Endothelial cell (in vitro differentiated cells): ENCODE measurements around the gene LHFPL3. TPM values are rescaled to one million over a fixed set of nuclear protein-coding genes. Genes with fewer than 3 reads are reported as not detected.

ENCODE experiments used
- DNase-seq: peaks from one replicate; pipeline ENCODE4 v3.0.0; 2021; ENCODE audit warnings: low spot score
- H3K27ac Mint-ChIP-seq: one replicate; pipeline ENCODE4 v1.8.0; 2021; ENCODE audit warnings: mixed read lengths, inconsistent platforms; ENCODE audit not compliant: unreplicated experiment
- H3K27me3 Mint-ChIP-seq: one replicate; pipeline ENCODE4 v1.8.0; 2021; ENCODE audit warnings: mild to moderate bottlenecking, moderate library complexity, mixed read lengths, inconsistent platforms; ENCODE audit not compliant: unreplicated experiment
- H3K36me3 Mint-ChIP-seq: one replicate; pipeline ENCODE4 v1.8.0; 2021; ENCODE audit warnings: mild to moderate bottlenecking, low read depth, mixed read lengths, inconsistent platforms; ENCODE audit not compliant: unreplicated experiment
- H3K4me1 Mint-ChIP-seq: one replicate; pipeline ENCODE4 v1.8.0; 2021; ENCODE audit warnings: mild to moderate bottlenecking, mixed read lengths, inconsistent platforms; ENCODE audit not compliant: unreplicated experiment
- H3K4me3 Mint-ChIP-seq: one replicate; pipeline ENCODE4 v1.8.0; 2021; ENCODE audit warnings: mild to moderate bottlenecking, mixed read lengths, inconsistent platforms; ENCODE audit not compliant: unreplicated experiment
- H3K9me3 Mint-ChIP-seq: one replicate; pipeline ENCODE4 v1.8.0; 2021; ENCODE audit warnings: mixed read lengths, inconsistent platforms; ENCODE audit not compliant: unreplicated experiment
- CTCF ChIP-seq: fragments of 200-600 bp; sonication (generic); IDR thresholded peaks from one replicate; pipeline ENCODE4 v1.5.0; 2021; ENCODE audit warnings: antibody characterized with exemption; ENCODE audit not compliant: unreplicated experiment
- total RNA-seq: library from RNA; stranded (reverse); fragmentation: NEBNext Ultra II Directional; extraction: Animal tissue kit (Norgen Biotek cat#: 25700); gene quantifications from one replicate; pipeline ENCODE4 v1.2.1, GENCODE V29; 2021; ENCODE audit not compliant: unreplicated experiment

Gene LHFPL3
- total RNA-seq, 1 donor from 2014 or later = not detected

DNA sequence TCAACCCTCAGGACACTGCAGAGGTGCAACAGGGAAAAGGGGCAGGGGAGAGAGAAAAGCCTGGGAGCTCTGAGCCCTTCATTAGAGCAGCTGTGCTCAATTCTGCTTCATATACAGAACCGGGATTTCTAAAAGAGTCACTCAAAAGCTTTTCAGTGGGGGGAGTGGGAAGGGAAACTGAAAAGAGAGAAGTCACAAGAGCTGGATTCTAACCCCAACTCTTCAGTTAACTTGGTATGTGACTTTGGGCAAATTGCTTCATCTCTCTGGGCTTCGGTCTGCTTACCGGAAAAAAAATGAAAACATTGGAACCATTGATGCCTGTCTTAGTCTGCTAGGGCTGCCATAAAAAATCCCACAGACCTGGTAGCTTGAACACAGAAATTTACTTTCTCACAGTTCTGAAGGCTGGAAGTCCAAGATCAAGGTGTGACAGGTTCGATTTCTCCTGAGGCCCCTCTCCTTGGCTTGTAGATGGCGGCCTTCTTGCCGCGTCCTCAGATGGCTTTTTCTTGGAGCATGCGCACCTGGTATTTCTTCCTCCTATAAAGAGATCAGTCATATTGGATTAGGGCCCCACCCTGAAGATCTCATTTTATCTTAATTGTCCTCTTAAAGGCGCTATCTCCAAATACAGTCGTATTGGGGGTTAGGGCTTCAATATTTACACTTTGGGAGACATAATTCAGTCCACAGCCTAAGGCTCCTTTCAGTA, 567.3 kb downstream of the LHFPL3 start:
- Mint-ChIP-seq H3K36me3 (no peaks in the 10 kb centered on the region), H3K27me3 (no peaks in the 10 kb centered on the region), H3K9me3 (no peaks in the 10 kb centered on the region), H3K27ac (no peak overlapping the region), H3K4me1 (no peaks in the 10 kb centered on the region), H3K4me3 (no peak overlapping the region)
- no peak for TF ChIP-seq CTCF
- DNase-seq = no peak

GRCh38 chr7:104898434-104898833, 570.0 kb downstream of the LHFPL3 start:
- H3K4me1 Mint-ChIP-seq = no peaks in the 10 kb centered on the region
- no peaks in the 10 kb centered on the region for H3K27me3 Mint-ChIP-seq

DNA sequence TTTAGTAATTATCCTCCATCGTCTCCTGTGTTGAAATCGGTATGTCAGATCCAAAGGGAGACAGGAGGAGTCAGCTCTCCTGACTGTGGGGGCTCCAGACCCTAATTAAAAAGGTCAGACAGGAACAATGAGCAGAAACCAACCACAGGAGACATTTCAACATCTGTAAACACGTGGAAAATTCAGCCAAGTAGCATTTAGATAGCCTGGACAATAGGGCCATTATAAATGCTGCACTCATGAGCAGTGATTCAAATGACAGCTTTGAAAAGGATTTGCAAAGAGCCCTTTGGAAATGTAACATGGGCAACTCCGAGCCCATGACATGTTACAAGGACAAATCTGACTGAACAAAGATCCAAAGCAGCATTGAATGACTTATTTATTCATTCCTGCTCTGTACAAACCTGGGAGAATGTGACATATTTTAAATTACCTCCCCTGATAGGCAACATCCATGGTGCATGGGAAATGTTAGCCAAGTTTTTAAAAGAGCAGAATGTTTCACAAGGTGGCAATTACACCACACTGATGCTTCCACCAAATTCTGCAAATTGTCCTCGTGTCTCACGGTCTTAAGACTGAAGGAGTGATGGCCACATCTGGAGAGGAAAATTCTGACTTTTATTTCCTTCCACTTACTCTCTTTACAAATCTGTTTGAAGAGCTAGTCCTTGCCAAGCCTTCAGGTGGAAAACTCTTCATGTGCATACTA, 572.3 kb downstream of the LHFPL3 start:
- Mint-ChIP-seq H3K27ac (no peak overlapping the region), H3K27me3 (no peaks in the 10 kb centered on the region), H3K4me1 (no peaks in the 10 kb centered on the region), H3K9me3 (no peaks in the 10 kb centered on the region), H3K4me3 (no peak overlapping the region), H3K36me3 (no peaks in the 10 kb centered on the region)
- no peak for DNase-seq
- TF ChIP-seq CTCF = no peak

More at GRCh38 chr7:104898434-104898833, 570.0 kb downstream of the LHFPL3 start:
- Mint-ChIP-seq H3K9me3 (no peaks in the 10 kb centered on the region), H3K27ac (no peak overlapping the region), H3K4me3 (no peak overlapping the region), H3K36me3 (no peaks in the 10 kb centered on the region)
- no peak for DNase-seq
- no peak for TF ChIP-seq CTCF

DNA sequence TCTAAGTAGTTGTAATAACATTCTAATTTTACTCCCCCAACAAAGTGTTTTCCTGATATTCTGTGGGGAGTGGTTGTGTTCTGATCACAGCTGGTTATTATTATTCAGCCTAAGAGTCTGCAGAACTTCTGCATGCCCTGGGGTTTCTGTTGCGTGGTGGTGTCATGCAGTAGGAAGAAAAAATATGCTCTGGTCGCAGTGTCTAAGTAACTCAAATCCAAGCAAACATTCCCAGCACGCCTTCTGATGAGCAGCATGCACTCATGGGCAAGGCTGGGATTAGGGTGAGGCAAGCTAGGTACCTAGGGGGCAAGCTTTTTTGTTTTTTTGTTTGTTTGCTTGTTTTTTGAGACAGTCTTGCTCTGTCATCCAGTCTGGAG, 572.8 kb downstream of the LHFPL3 start:
- Mint-ChIP-seq H3K27ac (no peak overlapping the region), H3K4me1 (no peaks in the 10 kb centered on the region)
- TF ChIP-seq CTCF = no peak

GRCh38 chr7:104902183-104902582, 573.8 kb downstream of the LHFPL3 start:
- no peak for DNase-seq
- Mint-ChIP-seq H3K9me3 (no peaks in the 10 kb centered on the region), H3K27me3 (no peaks in the 10 kb centered on the region), H3K4me1 (no peaks in the 10 kb centered on the region), H3K36me3 (no peaks in the 10 kb centered on the region), H3K27ac (no peak overlapping the region), H3K4me3 (no peak overlapping the region)
- no peak for TF ChIP-seq CTCF

More for the DNA sequence above, 572.8 kb downstream of the LHFPL3 start:
- H3K9me3 Mint-ChIP-seq = no peaks in the 10 kb centered on the region
- no peak overlapping the region for H3K4me3 Mint-ChIP-seq
- H3K27me3 Mint-ChIP-seq = no peaks in the 10 kb centered on the region
- no peak for DNase-seq
- no peaks in the 10 kb centered on the region for H3K36me3 Mint-ChIP-seq
